ENCODE measurements around the gene VPS4A. TPM values are rescaled to one million over a fixed set of nuclear protein-coding genes. Genes with fewer than 3 reads are reported as not detected.

VPS4A gene
- polyA plus RNA-seq, 3 donors = 18.2 to 25.7 (median 21.8) TPM

DNA sequence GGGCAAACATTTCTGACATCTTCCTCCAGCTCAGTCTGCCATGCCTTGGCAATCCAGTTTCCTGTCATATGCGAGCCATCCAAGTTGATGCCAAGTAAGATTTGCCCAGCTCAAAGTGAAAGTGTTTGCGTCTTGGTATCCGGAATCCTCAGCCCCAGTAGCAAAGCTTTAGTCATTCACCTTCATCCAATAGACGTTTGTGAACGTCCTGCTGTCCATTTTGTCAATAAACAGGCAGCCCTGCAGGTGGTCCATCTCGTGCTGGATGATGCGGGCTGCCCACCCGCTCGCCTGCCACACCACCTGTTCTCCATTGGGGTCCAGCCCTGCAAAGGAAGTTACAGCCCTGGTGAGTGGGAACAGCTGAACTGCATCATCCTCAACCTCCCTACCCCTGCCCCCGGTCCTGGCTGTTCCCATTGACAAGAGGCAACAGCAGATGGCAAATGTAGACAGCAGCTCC, 17.7 kb downstream of the VPS4A start:
- Mint-ChIP-seq H3K4me3 (peak overlapping the region; percentile 77 to 86), H3K9me3 (peaks cover 0 to 2% (median 0%) of the 10 kb centered on the region in 7 donors), H3K27me3 (ENCODE audit: low read depth in 3 of 3) (peaks cover 0 to 3% (median 1%) of the 10 kb centered on the region in 3 donors), H3K27ac (peak overlapping the region in 2 of 7 donors; percentile 36 to 40), H3K36me3 (peaks cover 42 to 64% of the 10 kb centered on the region in 2 donors), H3K4me1 (peaks cover 34% of the 10 kb centered on the region)
- intact Hi-C loops (cut with micrococcal nuclease) = no loop called here
- no peaks in the 10 kb centered on the region for H3K27me3 ChIP-seq (ENCODE audit: control insufficient read depth in 2 of 2, insufficient read depth in 2 of 2, low read length in 2 of 2)
- peaks cover 50% of the 10 kb centered on the region for H4K20me1 ChIP-seq (ENCODE audit: insufficient read depth, low read length)
- H3K4me3 ChIP-seq (replicated peaks in 1 of 3; ENCODE audit: low read depth in 2 of 3, low read length in 3 of 3) = peak overlapping the region in 1 of 3 experiments; percentile 88
- no peaks in the 10 kb centered on the region for H3K9me3 ChIP-seq (replicated peaks in 1 of 2; ENCODE audit: control insufficient read depth in 1 of 2, insufficient read depth in 1 of 2, low read length in 2 of 2)
- H3K4me1 ChIP-seq (ENCODE audit: control insufficient read depth in 1 of 2, insufficient read depth in 2 of 2, low read length in 2 of 2) = peaks cover 13 to 27% of the 10 kb centered on the region in 2 donors
- no peak for TF ChIP-seq CTCF (IDR thresholded peaks at IDR 0.05)
- peaks cover 31 to 65% of the 10 kb centered on the region in 2 donors for H3K36me3 ChIP-seq (replicated peaks in 1 of 2; ENCODE audit: control insufficient read depth in 1 of 2, insufficient read depth in 2 of 2, low read length in 2 of 2)
- peak overlapping the region; percentile 93 for H3K4me2 ChIP-seq (replicated peaks; ENCODE audit: extremely low read depth, low read length, poor library complexity, severe bottlenecking)
- WGBS (ENCODE audit: insufficient coverage) = 89% methylated on average over 8 of the region's 10 CpGs
- H3K9ac ChIP-seq (ENCODE audit: insufficient read depth, low read length, poor library complexity, severe bottlenecking) = no peak overlapping the region
- H2AFZ ChIP-seq (ENCODE audit: insufficient read depth, low read depth, low read length, poor library complexity, severe bottlenecking) = no peak overlapping the region
- no peak overlapping the region for H3K27ac ChIP-seq (ENCODE audit: low read depth in 1 of 2, low read length in 2 of 2)
- DNase-seq = no peak
- H3K79me2 ChIP-seq (ENCODE audit: insufficient read depth, low read length) = peaks cover 60% of the 10 kb centered on the region

GRCh38 chr16:69329369-69330285, 18.5 kb downstream of the VPS4A start:
- Mint-ChIP-seq H3K9me3 (peaks cover 0 to 2% (median 0%) of the 10 kb centered on the region in 7 donors), H3K27me3 (ENCODE audit: low read depth in 3 of 3) (peaks cover 0 to 2% (median 1%) of the 10 kb centered on the region in 3 donors), H3K4me3 (peak overlapping the region; percentile 77 to 86), H3K4me1 (peaks cover 28% of the 10 kb centered on the region), H3K27ac (peak overlapping the region in 1 of 7 donors; percentile 52), H3K36me3 (peaks cover 42 to 64% of the 10 kb centered on the region in 2 donors)
- Histone ChIP-seq H3K79me2 (ENCODE audit: insufficient read depth, low read length) (peaks cover 55% of the 10 kb centered on the region), H3K36me3 (replicated peaks in 1 of 2; ENCODE audit: control insufficient read depth in 1 of 2, insufficient read depth in 2 of 2, low read length in 2 of 2) (peaks cover 32 to 65% of the 10 kb centered on the region in 2 donors), H3K4me1 (ENCODE audit: control insufficient read depth in 1 of 2, insufficient read depth in 2 of 2, low read length in 2 of 2) (peaks cover 13 to 27% of the 10 kb centered on the region in 2 donors), H3K9me3 (replicated peaks in 1 of 2; ENCODE audit: control insufficient read depth in 1 of 2, insufficient read depth in 1 of 2, low read length in 2 of 2) (no peaks in the 10 kb centered on the region), H3K9ac (ENCODE audit: insufficient read depth, low read length, poor library complexity, severe bottlenecking) (peak overlapping the region; percentile 77), H3K27ac (ENCODE audit: low read depth in 1 of 2, low read length in 2 of 2) (peak overlapping the region in 1 of 2 donors; percentile 82), H2AFZ (ENCODE audit: insufficient read depth, low read depth, low read length, poor library complexity, severe bottlenecking) (peak overlapping the region; percentile 90), H3K27me3 (ENCODE audit: control insufficient read depth in 2 of 2, insufficient read depth in 2 of 2, low read length in 2 of 2) (no peaks in the 10 kb centered on the region), H3K4me3 (replicated peaks in 1 of 3; ENCODE audit: low read depth in 2 of 3, low read length in 3 of 3) (peak overlapping the region; percentile 44 to 88 (median 85)), H3K4me2 (replicated peaks; ENCODE audit: extremely low read depth, low read length, poor library complexity, severe bottlenecking) (peak overlapping the region; percentile 93), H4K20me1 (ENCODE audit: insufficient read depth, low read length) (peaks cover 43% of the 10 kb centered on the region)
- DNase-seq = no peak
- intact Hi-C loops (cut with micrococcal nuclease) = no loop called here
- WGBS (ENCODE audit: insufficient coverage) = 11% methylated on average over 77 of the region's 77 CpGs
- no peak for TF ChIP-seq CTCF (IDR thresholded peaks at IDR 0.05)

Data from CD14-positive monocyte (primary cell).